RWPE1 (cell line): ENCODE measurements around the gene SLC25A53.
"Not testable (repeated sequence)": the region's sequence is repeated elsewhere in the genome, so short reads cannot be mapped to it uniquely, and the experiment has no call there.

Experiments
- CTCF ChIA-PET: fragments of 350-600 bp; sonication (Branson Sonifier 250); formaldehyde crosslinking; extraction: SDS; loops from one replicate; lab custom pipeline; 2021; lab: Yijun Ruan, JAX
- POLR2A ChIA-PET: fragments of 400-600 bp; formaldehyde crosslinking; extraction: SDS; loops from one replicate; lab custom pipeline; 2020; ENCODE audit warnings: antibody characterized with exemption; ENCODE audit not compliant: low non-redundant PET; lab: Yijun Ruan, JAX
- DNase-seq: peaks from one replicate; pipeline ENCODE4 v3.0.0; 2012; ENCODE audit warnings: low spot score
- H3K27ac ChIP-seq: fragments of 450-650 bp; 2 replicates; pipeline ENCODE4 v1.5.1; 2017
- CTCF ChIP-seq: fragments of 450-650 bp; conservative IDR thresholded peaks from 2 replicates; pipeline ENCODE4 v1.5.1; 2017; ENCODE audit warnings: low read depth, mild to moderate bottlenecking

The SLC25A53 gene

GRCh38 chrX:104118765-104119164, 38.0 kb downstream of the SLC25A53 start:
- POLR2A ChIA-PET: no interaction called here
- TF ChIP-seq CTCF: no peak
- no peak overlapping the region for H3K27ac ChIP-seq
- CTCF ChIA-PET: no interaction called here
- no peak for DNase-seq

- no peak for DNase-seq
- POLR2A ChIA-PET: no interaction called here
- no peak for TF ChIP-seq CTCF
- no peak overlapping the region for H3K27ac ChIP-seq
- CTCF ChIA-PET: interaction anchor here (0.7 kb wide), 1 partner anchor 8 kb away, joined by 3 read pairs; no protein-coding TSS in a partner anchor
Measured at GRCh38 chrX:104117759-104118158, 39.0 kb downstream of the SLC25A53 start.

- DNase-seq: peak; percentile 29
Measured at GRCh38 chrX:104113222-104113965, 43.4 kb downstream of the SLC25A53 start.

GRCh38 chrX:104112326-104112951, 44.4 kb downstream of the SLC25A53 start, which contains the start of gene ZCCHC18:
Gene ZCCHC18 (plus strand): TSS chrX:104112523. CDS start chrX:104114112, 1,589 bp downstream.
- no peak within 1 kb of the TSS for H3K27ac ChIP-seq
- ChIA-PET POLR2A (no interaction called here), CTCF (interaction anchor here (1.2 kb wide), 1 partner anchor 19 kb away, joined by 3 read pairs; no protein-coding TSS in a partner anchor)
- peak; percentile 8 for DNase-seq
- no peak for TF ChIP-seq CTCF

More at GRCh38 chrX:104113222-104113965, 43.4 kb downstream of the SLC25A53 start:
- CTCF ChIA-PET: interaction anchor here (0.7 to 1.2 kb wide), 2 partner anchors 20 to 158 kb away, joined by 3 read pairs; no protein-coding TSS in a partner anchor
- POLR2A ChIA-PET: no interaction called here
- no peak overlapping the region for H3K27ac ChIP-seq
- TF ChIP-seq CTCF: peak; percentile 57

GRCh38 chrX:104110491-104111240, 46.1 kb downstream of the SLC25A53 start:
- CTCF ChIA-PET: interaction anchor here (0.7 kb wide), 1 partner anchor 9 kb away, joined by 3 read pairs; no protein-coding TSS in a partner anchor
- H3K27ac ChIP-seq, DNase-seq, POLR2A ChIA-PET: not testable (repeated sequence)

GRCh38 chrX:104108955-104109354, 47.9 kb downstream of the SLC25A53 start:
- H3K27ac ChIP-seq: no peak overlapping the region
- no peak for DNase-seq
- TF ChIP-seq CTCF: no peak

More at GRCh38 chrX:104108955-104109354, 47.9 kb downstream of the SLC25A53 start:
- ChIA-PET POLR2A (no interaction called here), CTCF (no interaction called here)
